Measurements from ENCODE around the gene PTBP3. TPM values are rescaled to one million over a fixed set of nuclear protein-coding genes. Genes with fewer than 3 reads are reported as not detected.
"Not testable (repeated sequence)": the region's sequence is repeated elsewhere in the genome, so short reads cannot be mapped to it uniquely, and the experiment has no call there.

The PTBP3 gene
- total RNA-seq, 1 experiment from 2014 or later, result 90.3 TPM

DNA sequence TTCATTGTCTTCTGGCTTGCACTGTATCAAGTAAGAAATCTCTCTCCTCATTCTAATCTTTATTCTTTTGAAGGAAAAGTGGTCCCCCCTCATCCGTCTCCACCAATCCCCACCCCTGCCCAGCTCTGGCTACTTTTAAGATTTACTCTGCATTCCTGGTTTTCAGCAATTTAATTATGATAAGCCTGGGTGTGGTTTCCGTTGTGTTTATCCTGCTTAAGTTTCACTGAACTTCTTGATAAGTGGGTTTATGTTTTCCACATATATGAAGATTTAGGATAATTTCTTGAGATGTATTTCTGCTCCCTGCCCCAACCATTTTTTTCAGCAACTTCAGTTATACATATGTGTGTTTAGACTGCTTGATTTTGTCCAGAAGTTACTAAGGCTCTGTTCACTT lies 46.5 kb downstream of the PTBP3 start:
- H3K36me3 ChIP-seq, result peaks cover 48% of the 10 kb centered on the region
- H3K4me3 ChIP-seq, result no peak overlapping the region
- H3K9me3 ChIP-seq (replicated peaks), result peaks cover 12% of the 10 kb centered on the region; the same call in 1 of the 2 replicates
- DNase-seq (ENCODE audit: low read depth in 1 of 2, low spot score in 2 of 2), result no peak
- H3K4me1 ChIP-seq (replicated peaks), result no peaks in the 10 kb centered on the region
- H3K27me3 ChIP-seq (replicated peaks), result no peaks in the 10 kb centered on the region
- H3K27ac ChIP-seq, result no peak overlapping the region

GRCh38 chr9:112285056-112285455 lies 48.4 kb downstream of the PTBP3 start:
- Histone ChIP-seq H3K36me3 (peaks cover 48% of the 10 kb centered on the region), H3K4me3 (no peak overlapping the region), H3K27ac (no peak overlapping the region), H3K4me1 (replicated peaks) (no peaks in the 10 kb centered on the region), H3K27me3 (replicated peaks) (no peaks in the 10 kb centered on the region), H3K9me3 (replicated peaks) (peaks cover 12% of the 10 kb centered on the region; the same call in 1 of the 2 replicates)
- DNase-seq (ENCODE audit: low read depth in 1 of 2, low spot score in 2 of 2), result no peak

DNA sequence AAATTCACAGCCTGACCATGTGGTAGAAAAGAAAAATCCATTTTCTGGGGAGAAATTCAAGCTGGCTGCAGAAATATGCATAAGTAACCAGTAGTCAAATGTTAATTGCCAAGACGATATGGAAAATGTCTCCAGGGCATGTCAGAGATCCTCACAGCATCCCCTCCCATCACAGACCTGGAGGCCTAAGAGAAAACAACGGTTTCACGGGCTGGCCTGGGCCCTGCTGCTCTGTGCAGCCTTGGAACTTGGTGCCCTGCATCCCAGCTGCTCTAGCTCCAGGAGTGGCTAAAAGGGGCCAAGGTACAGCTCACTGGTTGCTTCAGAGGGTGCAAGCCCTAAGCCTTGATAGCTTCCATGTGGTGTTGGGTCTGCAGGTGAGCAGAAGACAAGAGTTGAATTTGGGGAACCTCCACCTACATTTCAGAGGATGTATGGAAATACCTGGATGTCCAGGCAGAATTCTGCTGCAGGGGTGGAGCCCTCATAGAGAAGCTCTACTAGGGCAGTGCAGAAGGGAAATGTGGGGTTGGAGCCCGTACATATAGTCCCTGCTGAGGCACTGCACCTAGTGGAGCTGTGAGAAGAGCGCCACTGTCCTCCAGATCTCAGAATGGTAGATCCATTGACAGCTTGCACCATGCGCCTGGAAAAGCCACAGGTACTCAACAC lies 49.7 kb downstream of the PTBP3 start:
- Histone ChIP-seq H3K27me3 (replicated peaks) (no peaks in the 10 kb centered on the region), H3K9me3 (replicated peaks) (peaks cover 12% of the 10 kb centered on the region; the same call in 1 of the 2 replicates), H3K4me3 (no peak overlapping the region), H3K36me3 (peaks cover 41% of the 10 kb centered on the region), H3K4me1 (replicated peaks) (no peaks in the 10 kb centered on the region), H3K27ac (no peak overlapping the region)
- DNase-seq (ENCODE audit: low read depth in 1 of 2, low spot score in 2 of 2), result no peak

GRCh38 chr9:112282841-112283240 lies 50.6 kb downstream of the PTBP3 start:
- peaks cover 12% of the 10 kb centered on the region; the same call in 1 of the 2 replicates for H3K9me3 ChIP-seq (replicated peaks)
- DNase-seq (ENCODE audit: low read depth in 1 of 2, low spot score in 2 of 2); H3K4me1 ChIP-seq (replicated peaks); H3K4me3 ChIP-seq; H3K27ac ChIP-seq; H3K27me3 ChIP-seq (replicated peaks): not testable (repeated sequence)
- H3K36me3 ChIP-seq, result peaks cover 32% of the 10 kb centered on the region

- no peaks in the 10 kb centered on the region for H3K27me3 ChIP-seq (replicated peaks)
- H3K27ac ChIP-seq, result no peak overlapping the region
- H3K36me3 ChIP-seq, result peaks cover 29% of the 10 kb centered on the region
- H3K4me1 ChIP-seq (replicated peaks), result peaks cover 7% of the 10 kb centered on the region; the same call in 1 of the 2 replicates
- H3K9me3 ChIP-seq (replicated peaks), result peaks cover 12% of the 10 kb centered on the region; the same call in 1 of the 2 replicates
- DNase-seq (ENCODE audit: low read depth in 1 of 2, low spot score in 2 of 2), result no peak
- no peak overlapping the region for H3K4me3 ChIP-seq
Observed at GRCh38 chr9:112280904-112281303, 52.5 kb downstream of the PTBP3 start.

DNA sequence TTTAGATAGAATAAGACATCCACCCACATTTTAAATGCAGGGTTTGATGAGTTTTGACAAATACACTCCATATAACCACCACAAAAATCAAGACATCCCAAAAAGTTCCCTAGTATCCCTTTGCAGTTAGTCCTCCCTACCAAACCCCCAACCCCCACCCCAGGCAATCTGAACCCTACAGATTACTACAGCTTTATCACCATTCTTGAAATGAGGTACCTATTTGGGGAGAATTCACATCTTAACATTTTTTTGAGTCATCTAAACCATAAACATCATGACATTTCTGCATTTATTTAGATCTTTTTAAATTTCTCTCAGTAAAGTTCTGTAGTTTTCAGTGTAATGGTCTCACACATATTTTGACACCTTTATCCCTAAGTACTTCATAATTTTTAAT lies 53.9 kb downstream of the PTBP3 start:
- Histone ChIP-seq H3K27ac (no peak overlapping the region), H3K4me3 (no peak overlapping the region), H3K27me3 (replicated peaks) (no peaks in the 10 kb centered on the region), H3K9me3 (replicated peaks) (peaks cover 7% of the 10 kb centered on the region; the same call in 1 of the 2 replicates), H3K4me1 (replicated peaks) (peaks cover 7% of the 10 kb centered on the region; the same call in 1 of the 2 replicates), H3K36me3 (peaks cover 19% of the 10 kb centered on the region)
- no peak for DNase-seq (ENCODE audit: low read depth in 1 of 2, low spot score in 2 of 2)

DNA sequence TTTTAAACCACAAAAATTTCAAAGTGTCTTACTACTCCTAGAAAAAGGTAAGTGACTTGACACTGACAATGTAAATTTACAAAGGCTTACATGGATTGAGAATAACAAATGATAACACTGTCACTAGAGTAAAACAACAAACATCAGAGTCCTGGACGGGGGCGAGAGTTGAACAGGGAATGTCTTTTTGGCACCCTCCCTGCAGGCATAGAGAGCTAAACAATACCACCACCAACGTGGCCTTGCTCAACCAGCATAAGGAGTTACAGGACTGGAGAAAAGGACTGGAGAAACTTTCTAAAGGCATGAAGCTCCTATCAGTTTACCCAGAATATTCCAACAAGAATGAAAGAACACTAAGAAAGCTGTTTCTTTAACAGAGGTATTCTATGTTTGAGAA lies 55.3 kb downstream of the PTBP3 start:
- no peaks in the 10 kb centered on the region for H3K9me3 ChIP-seq (replicated peaks)
- DNase-seq (ENCODE audit: low read depth in 1 of 2, low spot score in 2 of 2), result peak in 1 of 2 experiments; percentile 28
- H3K4me3 ChIP-seq, result no peak overlapping the region
- H3K27me3 ChIP-seq (replicated peaks), result no peaks in the 10 kb centered on the region
- peaks cover 8% of the 10 kb centered on the region for H3K36me3 ChIP-seq
- H3K27ac ChIP-seq, result no peak overlapping the region
- peaks cover 7% of the 10 kb centered on the region; the same call in 1 of the 2 replicates for H3K4me1 ChIP-seq (replicated peaks)

DNA sequence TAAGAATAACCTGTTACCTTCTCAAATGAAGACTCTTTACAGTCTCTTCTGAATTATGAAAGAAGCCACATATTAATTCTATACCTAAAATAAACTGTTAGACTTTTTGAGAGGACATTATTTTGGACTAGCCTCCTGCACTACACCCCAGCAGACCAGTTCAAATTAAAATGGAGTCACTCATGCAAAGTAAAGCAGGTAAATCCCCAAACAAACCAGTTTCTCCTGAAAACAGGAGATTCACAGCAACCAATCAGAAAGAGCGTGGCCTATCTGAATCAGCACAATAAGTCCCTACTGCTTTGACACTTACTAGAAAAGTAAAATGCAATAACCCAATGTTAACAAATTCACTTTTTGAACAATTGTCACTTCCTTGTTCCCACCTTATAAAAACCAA lies 58.8 kb downstream of the PTBP3 start:
- peaks cover 7% of the 10 kb centered on the region; the same call in 1 of the 2 replicates for H3K4me1 ChIP-seq (replicated peaks)
- no peaks in the 10 kb centered on the region for H3K27me3 ChIP-seq (replicated peaks)
- no peaks in the 10 kb centered on the region for H3K9me3 ChIP-seq (replicated peaks)
- no peak overlapping the region for H3K4me3 ChIP-seq
- no peak for DNase-seq (ENCODE audit: low read depth in 1 of 2, low spot score in 2 of 2)
- H3K27ac ChIP-seq, result no peak overlapping the region
- peaks cover 6% of the 10 kb centered on the region for H3K36me3 ChIP-seq

GRCh38 chr9:112273876-112274275 lies 59.5 kb downstream of the PTBP3 start:
- no peaks in the 10 kb centered on the region for H3K27me3 ChIP-seq (replicated peaks)
- peaks cover 7% of the 10 kb centered on the region; the same call in 1 of the 2 replicates for H3K4me1 ChIP-seq (replicated peaks)
- H3K36me3 ChIP-seq, result peaks cover 6% of the 10 kb centered on the region
- DNase-seq (ENCODE audit: low read depth in 1 of 2, low spot score in 2 of 2), result no peak
- H3K27ac ChIP-seq, result no peak overlapping the region
- no peak overlapping the region for H3K4me3 ChIP-seq
- no peaks in the 10 kb centered on the region for H3K9me3 ChIP-seq (replicated peaks)

GRCh38 chr9:112271466-112272098 lies 61.8 kb downstream of the PTBP3 start:
- Histone ChIP-seq H3K27me3 (replicated peaks) (no peaks in the 10 kb centered on the region), H3K4me1 (replicated peaks) (no peaks in the 10 kb centered on the region), H3K36me3 (peaks cover 19% of the 10 kb centered on the region), H3K9me3 (replicated peaks) (no peaks in the 10 kb centered on the region), H3K27ac (no peak overlapping the region), H3K4me3 (no peak overlapping the region)
- DNase-seq (ENCODE audit: low read depth in 1 of 2, low spot score in 2 of 2), result no peak

DNA sequence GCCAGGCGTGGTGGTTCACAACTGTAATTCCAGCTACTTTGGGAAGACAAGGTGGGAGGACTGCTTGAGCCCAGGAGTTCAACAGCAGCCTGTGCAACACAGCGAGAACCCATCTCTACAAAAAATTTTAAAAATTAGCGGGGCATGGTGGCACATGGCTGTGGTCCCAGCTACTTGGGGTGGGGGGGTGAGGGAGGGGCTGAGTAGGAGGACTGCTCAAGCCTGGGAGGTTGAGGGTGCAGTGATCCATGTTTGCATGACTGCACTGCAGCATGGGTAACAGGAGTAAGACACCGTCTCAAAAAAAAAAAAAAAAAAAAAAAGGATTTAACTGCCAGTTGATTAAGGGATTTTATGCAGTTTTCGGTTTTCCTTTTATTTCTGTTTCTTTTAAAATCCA lies 65.0 kb downstream of the PTBP3 start:
- H3K27ac ChIP-seq, result no peak overlapping the region
- H3K36me3 ChIP-seq, result peaks cover 33% of the 10 kb centered on the region
- no peak overlapping the region for H3K4me3 ChIP-seq
- no peak for DNase-seq (ENCODE audit: low read depth in 1 of 2, low spot score in 2 of 2)
- no peaks in the 10 kb centered on the region for H3K4me1 ChIP-seq (replicated peaks)
- no peaks in the 10 kb centered on the region for H3K27me3 ChIP-seq (replicated peaks)
- H3K9me3 ChIP-seq (replicated peaks), result no peaks in the 10 kb centered on the region

DNA sequence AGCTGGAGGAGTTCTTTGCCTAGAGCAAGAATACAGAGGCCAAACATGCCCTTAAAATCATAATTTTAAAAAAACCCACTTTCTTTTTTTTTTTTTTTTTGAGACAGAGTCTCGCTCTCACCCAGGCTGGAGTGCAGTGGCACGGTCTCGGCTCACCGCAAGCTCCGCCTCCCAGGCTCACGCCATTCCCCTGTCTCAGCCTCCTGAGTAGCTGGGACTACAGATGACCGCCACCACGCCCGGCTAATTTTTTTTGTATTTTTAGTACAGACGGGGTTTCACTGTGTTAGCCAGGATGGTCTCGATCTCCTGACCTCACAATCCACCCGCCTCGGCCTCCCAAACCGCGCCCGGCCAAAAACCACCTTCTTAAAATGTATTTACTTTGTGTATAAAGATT lies 66.3 kb downstream of the PTBP3 start:
- H3K36me3 ChIP-seq, result peaks cover 40% of the 10 kb centered on the region
- H3K27ac ChIP-seq; H3K4me3 ChIP-seq; H3K9me3 ChIP-seq (replicated peaks); DNase-seq (ENCODE audit: low read depth in 1 of 2, low spot score in 2 of 2); H3K27me3 ChIP-seq (replicated peaks); H3K4me1 ChIP-seq (replicated peaks): not testable (repeated sequence)

DNA sequence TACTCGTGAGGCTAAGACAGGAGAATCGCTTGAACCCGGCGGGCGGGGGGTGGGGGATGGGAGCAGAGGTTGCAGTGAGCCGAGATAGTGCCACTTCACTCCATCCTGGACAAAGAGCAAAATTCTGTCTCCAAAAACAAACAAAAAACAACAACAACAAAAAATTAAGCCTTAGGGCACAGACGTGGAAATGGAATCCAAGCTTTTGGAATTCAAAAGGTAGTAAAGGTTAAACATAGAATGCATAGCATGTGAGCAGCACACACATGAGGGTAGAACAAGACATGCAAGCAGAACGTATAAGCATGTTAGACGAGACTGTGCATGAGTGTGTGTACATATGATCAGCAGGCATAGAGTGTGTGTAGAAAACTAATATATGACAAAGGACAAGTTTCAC lies 68.0 kb downstream of the PTBP3 start:
- Histone ChIP-seq H3K4me3 (no peak overlapping the region), H3K4me1 (replicated peaks) (no peaks in the 10 kb centered on the region), H3K27ac (no peak overlapping the region), H3K36me3 (peaks cover 53% of the 10 kb centered on the region), H3K27me3 (replicated peaks) (no peaks in the 10 kb centered on the region), H3K9me3 (replicated peaks) (no peaks in the 10 kb centered on the region)
- DNase-seq (ENCODE audit: low read depth in 1 of 2, low spot score in 2 of 2), result no peak

DNA sequence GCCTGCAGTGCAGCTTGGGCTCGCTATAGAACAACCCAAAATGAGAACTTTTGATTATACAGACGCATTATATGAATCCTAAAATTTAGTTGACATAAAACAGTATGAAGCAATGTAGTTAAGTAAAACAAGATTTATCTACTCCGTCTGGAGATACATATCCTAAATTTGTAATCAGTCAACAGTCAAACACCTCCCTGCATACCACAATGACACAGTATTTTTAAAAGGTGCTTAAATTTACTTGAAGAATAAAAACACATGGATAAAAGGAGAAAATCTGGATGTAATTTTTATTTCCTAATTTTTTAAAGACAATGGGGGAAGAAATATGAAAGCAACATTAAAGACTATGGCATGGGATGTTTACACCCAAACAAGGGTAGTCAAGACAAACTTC lies 70.8 kb downstream of the PTBP3 start:
- H3K9me3 ChIP-seq (replicated peaks), result no peaks in the 10 kb centered on the region
- H3K27ac ChIP-seq, result no peak overlapping the region
- H3K4me1 ChIP-seq (replicated peaks), result peaks cover under 1% of the 10 kb centered on the region; the same call in 1 of the 2 replicates
- peaks cover 58% of the 10 kb centered on the region for H3K36me3 ChIP-seq
- no peaks in the 10 kb centered on the region for H3K27me3 ChIP-seq (replicated peaks)
- no peak overlapping the region for H3K4me3 ChIP-seq
- DNase-seq (ENCODE audit: low read depth in 1 of 2, low spot score in 2 of 2), result no peak

All from SJSA1 (cell line).